H9 (cell line): ENCODE data around the gene PAQR5. TPM values are rescaled to one million over a fixed set of nuclear protein-coding genes. Genes with fewer than 3 reads are reported as not detected.
A peak's percentile ranks its signal among the peaks of the same experiment; 100 is the strongest.

Experiments
- DNase-seq: peaks from one replicate; pipeline ENCODE4 v3.0.0-alpha.2; 2017
- H2AFZ ChIP-seq: one replicate; pipeline ENCODE4 v1.6.1; 2013; ENCODE audit warnings: mild to moderate bottlenecking, low read length, control low read depth, moderate library complexity
- H2AK5ac ChIP-seq: 2 replicates; pipeline ENCODE4 v1.6.1; 2013; ENCODE audit warnings: low read length, control low read depth, mixed read lengths; ENCODE audit not compliant: insufficient read length
- H2BK120ac ChIP-seq: one replicate; pipeline ENCODE4 v1.6.1; 2013; ENCODE audit warnings: low read depth, mild to moderate bottlenecking, low read length, control low read depth, inconsistent platforms; ENCODE audit not compliant: poor library complexity, severe bottlenecking
- H2BK12ac ChIP-seq: 2 replicates; pipeline ENCODE4 v1.6.1; 2013; ENCODE audit warnings: low read length, control low read depth, mixed read lengths, low read depth; ENCODE audit not compliant: insufficient read length
- H2BK15ac ChIP-seq: 2 replicates; pipeline ENCODE4 v1.6.1; 2013; ENCODE audit warnings: low read depth, low read length, control low read depth
- H2BK20ac ChIP-seq: one replicate; pipeline ENCODE4 v1.6.1; 2013; ENCODE audit warnings: low read depth, mild to moderate bottlenecking, low read length, control low read depth, inconsistent platforms; ENCODE audit not compliant: poor library complexity, severe bottlenecking
- H2BK5ac ChIP-seq: 2 replicates; pipeline ENCODE4 v1.6.1; 2013; ENCODE audit warnings: low read length, control low read depth, mixed read lengths; ENCODE audit not compliant: insufficient read length
- H3K14ac ChIP-seq: 2 replicates; pipeline ENCODE4 v1.6.1; 2013; ENCODE audit warnings: low read length, control low read depth; ENCODE audit not compliant: insufficient read depth
- H3K18ac ChIP-seq: 2 replicates; pipeline ENCODE4 v1.6.1; 2013; ENCODE audit warnings: low read depth, mild to moderate bottlenecking, mixed read lengths, low read length, control low read depth; ENCODE audit not compliant: insufficient read length
- H3K23ac ChIP-seq: 2 replicates; pipeline ENCODE4 v1.6.1; 2013; ENCODE audit warnings: low read length, control low read depth, mixed read lengths, low read depth; ENCODE audit not compliant: insufficient read length
- H3K23me2 ChIP-seq: 2 replicates; pipeline ENCODE4 v1.6.1; 2013; ENCODE audit warnings: low read depth, mild to moderate bottlenecking, mixed read lengths, low read length, control low read depth; ENCODE audit not compliant: insufficient read length, poor library complexity, severe bottlenecking
- H3K27ac ChIP-seq: 2 replicates; pipeline ENCODE4 v1.5.1; 2013; ENCODE audit warnings: low read length, control low read depth, mixed read lengths, low read depth; ENCODE audit not compliant: insufficient read length
- H3K27me3 ChIP-seq: 2 replicates; pipeline ENCODE4 v1.6.1; 2013; ENCODE audit warnings: low read length, control low read depth, inconsistent platforms; ENCODE audit not compliant: insufficient read depth
- H3K4ac ChIP-seq: 2 replicates; pipeline ENCODE4 v1.6.1; 2013; ENCODE audit warnings: low read depth, mild to moderate bottlenecking, control low read depth, inconsistent platforms, low read length, moderate library complexity
- H3K4me1 ChIP-seq: 2 replicates; pipeline ENCODE4 v1.6.1; 2013; ENCODE audit warnings: low read length, control low read depth, inconsistent platforms; ENCODE audit not compliant: insufficient read depth
- H3K4me2 ChIP-seq: 2 replicates; pipeline ENCODE4 v1.6.1; 2013; ENCODE audit warnings: low read length, control low read depth, mixed read lengths; ENCODE audit not compliant: insufficient read length, insufficient read depth
- H3K56ac ChIP-seq: 2 replicates; pipeline ENCODE4 v1.6.1; 2013; ENCODE audit warnings: low read depth, mild to moderate bottlenecking, mixed read lengths, low read length, control low read depth; ENCODE audit not compliant: insufficient read length
- H3K79me1 ChIP-seq: 2 replicates; pipeline ENCODE4 v1.6.1; 2013; ENCODE audit warnings: low read depth, mild to moderate bottlenecking, moderate library complexity, low read length, control low read depth, inconsistent platforms; ENCODE audit not compliant: insufficient read depth, poor library complexity, severe bottlenecking
- H3K79me2 ChIP-seq: 2 replicates; pipeline ENCODE4 v1.6.1; 2013; ENCODE audit warnings: low read length, control low read depth, inconsistent platforms; ENCODE audit not compliant: insufficient read depth
- H3K9ac ChIP-seq: 2 replicates; pipeline ENCODE4 v1.6.1; 2013; ENCODE audit warnings: low read length, control low read depth, mixed read lengths; ENCODE audit not compliant: insufficient read length; ENCODE audit errors: extremely low read depth
- H3K9me3 ChIP-seq: one replicate; pipeline ENCODE4 v1.6.1; 2013; ENCODE audit warnings: low read depth, low read length, inconsistent platforms; ENCODE audit not compliant: control insufficient read depth
- H3T11ph ChIP-seq: one replicate; pipeline ENCODE4 v1.6.1; 2013; ENCODE audit warnings: mild to moderate bottlenecking, low read length, control low read depth, inconsistent platforms
- H4K20me1 ChIP-seq: one replicate; pipeline ENCODE4 v1.6.1; 2013; ENCODE audit not compliant: control insufficient read depth, insufficient read length, insufficient read depth
- H4K5ac ChIP-seq: 2 replicates; pipeline ENCODE4 v1.6.1; 2013; ENCODE audit warnings: low read depth, mild to moderate bottlenecking, mixed read lengths, low read length, control low read depth; ENCODE audit not compliant: insufficient read length
- H4K8ac ChIP-seq: replicated peaks from 2 replicates; pipeline ENCODE4 v1.6.1; 2013; ENCODE audit warnings: low read length, control low read depth, mixed read lengths, low read depth; ENCODE audit not compliant: insufficient read length
- H4K91ac ChIP-seq: 2 replicates; pipeline ENCODE4 v1.6.1; 2013; ENCODE audit warnings: low read depth, mild to moderate bottlenecking, moderate library complexity, mixed read lengths, low read length, control low read depth; ENCODE audit not compliant: insufficient read length
- H3K27ac Mint-ChIP-seq, 3 experiments: 2 replicates in 2 of 3; 3 replicates in 1 of 3; pipeline ENCODE4 v1.8.0; 2020 to 2021; ENCODE audit warnings: mixed read lengths in 3 of 3, mild to moderate bottlenecking in 1 of 3, moderate library complexity in 1 of 3
- H3K27me3 Mint-ChIP-seq: 2 replicates; pipeline ENCODE4 v1.8.0; 2021; ENCODE audit warnings: low read depth, mild to moderate bottlenecking, moderate library complexity, mixed read lengths
- H3K36me3 Mint-ChIP-seq, 3 experiments: 2 replicates in 2 of 3; 3 replicates in 1 of 3; pipeline ENCODE4 v1.8.0; 2020 to 2021; ENCODE audit warnings: low read depth in 3 of 3, mixed read lengths in 3 of 3; ENCODE audit not compliant: insufficient read depth in 1 of 3
- H3K4me1 Mint-ChIP-seq, 2 experiments: 2 replicates each; pipeline ENCODE4 v1.8.0; 2020; ENCODE audit warnings: mixed read lengths in 2 of 2
- H3K4me3 Mint-ChIP-seq, 2 experiments: 2 replicates in 1 of 2; 3 replicates in 1 of 2; pipeline ENCODE4 v1.8.0; 2020 to 2021; ENCODE audit warnings: mild to moderate bottlenecking in 2 of 2, mixed read lengths in 2 of 2, moderate library complexity in 1 of 2
- H3K9me3 Mint-ChIP-seq, 2 experiments: 2 replicates in 1 of 2; 3 replicates in 1 of 2; pipeline ENCODE4 v1.8.0; 2020; ENCODE audit warnings: mild to moderate bottlenecking in 2 of 2, mixed read lengths in 2 of 2, moderate library complexity in 1 of 2
- WGBS: extraction: QIAGEN DNeasy Blood & Tissue Kit; methylation state at CpG from one replicate; pipeline ENCODE4 v1.1.7; 2013; ENCODE audit warnings: missing lambda C conversion rate, low lambda C conversion rate, mixed read lengths; ENCODE audit not compliant: insufficient read length; ENCODE audit errors: extremely low coverage; 5-methylcytosine and 5-hydroxymethylcytosine counted together
- total RNA-seq: library from RNA; stranded (reverse); gene quantifications from 2 replicates; pipeline ENCODE4 v1.2.1, GENCODE V29; 2021
- TF ChIP-seq, protein P1 (sequence below): fragments of 200-600 bp; sonication (generic); conservative IDR thresholded peaks from 3 replicates; pipeline ENCODE4 v1.8.0; 2021; ENCODE audit warnings: antibody characterized with exemption, mild to moderate bottlenecking

Gene PAQR5
- total RNA-seq, 1 experiment from 2014 or later, result 1.6 TPM

DNA sequence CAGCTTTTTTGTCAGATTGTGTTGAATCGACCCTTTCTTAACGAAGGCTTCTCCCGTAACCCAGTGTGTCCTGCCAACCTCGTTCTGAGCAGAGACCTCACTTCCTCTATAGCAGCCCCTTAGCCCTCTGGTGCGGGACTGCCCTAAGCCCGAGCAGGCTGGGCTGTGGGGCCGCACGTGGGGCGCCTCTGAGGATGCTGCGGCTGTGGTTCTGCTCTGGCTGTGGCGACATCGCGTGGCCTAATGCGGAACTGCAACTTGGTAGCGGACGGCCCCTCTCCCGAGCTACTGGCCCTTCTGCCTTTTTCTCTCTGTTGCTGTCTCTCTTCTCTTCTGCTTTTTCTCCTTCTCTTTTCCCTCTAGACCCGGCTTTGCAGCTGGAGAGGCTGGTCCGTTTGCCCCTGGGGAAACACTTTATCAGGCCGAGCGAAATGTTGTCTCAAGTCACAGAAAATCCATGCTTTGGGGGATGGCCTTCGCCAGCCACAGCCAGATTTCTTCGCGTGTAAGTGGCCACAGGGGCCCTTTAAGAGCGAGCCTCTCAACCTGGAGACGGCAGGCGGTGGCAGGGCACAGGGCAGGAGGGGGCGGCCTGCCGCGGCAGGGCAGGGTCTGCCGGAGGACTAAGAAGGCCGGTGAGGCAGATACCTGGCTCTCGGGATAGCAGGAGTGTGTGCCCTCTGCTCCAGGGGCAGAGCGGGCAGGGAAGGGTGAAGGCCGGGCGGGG, 96.0 kb downstream of the PAQR5 start:
- Histone ChIP-seq H2BK5ac (no peak overlapping the region), H3K18ac (no peak overlapping the region), H3K14ac (no peak overlapping the region; the same call in 1 of the 2 replicates), H3K9me3 (no peaks in the 10 kb centered on the region), H2AFZ (peak overlapping the region; percentile 63), H2BK12ac (no peak overlapping the region), H3K4me1 (peaks cover 3% of the 10 kb centered on the region; the same call in 1 of the 2 replicates), H2BK20ac (no peak overlapping the region), H3K56ac (no peak overlapping the region), H2BK120ac (no peak overlapping the region), H3T11ph (no peak overlapping the region), H2BK15ac (no peak overlapping the region), H3K4me2 (no peak overlapping the region), H4K91ac (no peak overlapping the region), H3K23ac (no peak overlapping the region), H4K8ac (no peak overlapping the region), H3K4ac (no peak overlapping the region), H4K5ac (no peak overlapping the region), H3K9ac (no peak overlapping the region), H3K27ac (no peak overlapping the region), H3K27me3 (no peaks in the 10 kb centered on the region), H2AK5ac (no peak overlapping the region), H3K79me2 (no peaks in the 10 kb centered on the region), H3K23me2 (no peaks in the 10 kb centered on the region), H3K79me1 (no peaks in the 10 kb centered on the region), H4K20me1 (no peaks in the 10 kb centered on the region)
- peak; percentile 91 for DNase-seq
- no peaks in the 10 kb centered on the region for H3K9me3 Mint-ChIP-seq
- TF ChIP-seq, protein P1, sequence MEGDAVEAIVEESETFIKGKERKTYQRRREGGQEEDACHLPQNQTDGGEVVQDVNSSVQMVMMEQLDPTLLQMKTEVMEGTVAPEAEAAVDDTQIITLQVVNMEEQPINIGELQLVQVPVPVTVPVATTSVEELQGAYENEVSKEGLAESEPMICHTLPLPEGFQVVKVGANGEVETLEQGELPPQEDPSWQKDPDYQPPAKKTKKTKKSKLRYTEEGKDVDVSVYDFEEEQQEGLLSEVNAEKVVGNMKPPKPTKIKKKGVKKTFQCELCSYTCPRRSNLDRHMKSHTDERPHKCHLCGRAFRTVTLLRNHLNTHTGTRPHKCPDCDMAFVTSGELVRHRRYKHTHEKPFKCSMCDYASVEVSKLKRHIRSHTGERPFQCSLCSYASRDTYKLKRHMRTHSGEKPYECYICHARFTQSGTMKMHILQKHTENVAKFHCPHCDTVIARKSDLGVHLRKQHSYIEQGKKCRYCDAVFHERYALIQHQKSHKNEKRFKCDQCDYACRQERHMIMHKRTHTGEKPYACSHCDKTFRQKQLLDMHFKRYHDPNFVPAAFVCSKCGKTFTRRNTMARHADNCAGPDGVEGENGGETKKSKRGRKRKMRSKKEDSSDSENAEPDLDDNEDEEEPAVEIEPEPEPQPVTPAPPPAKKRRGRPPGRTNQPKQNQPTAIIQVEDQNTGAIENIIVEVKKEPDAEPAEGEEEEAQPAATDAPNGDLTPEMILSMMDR, result peak; percentile 98
- H3K27me3 Mint-ChIP-seq, result peaks cover 11% of the 10 kb centered on the region
- no CpG with 5 or more reads among the region's 36 CpGs for WGBS
- peak overlapping the region in 1 of 2 experiments; percentile 41; a peak in 2 of 5 replicates for H3K4me3 Mint-ChIP-seq
- peaks cover 15 to 24% of the 10 kb centered on the region in 2 experiments for H3K4me1 Mint-ChIP-seq
- H3K27ac Mint-ChIP-seq, result peak overlapping the region in 1 of 3 experiments; percentile 82; a peak in 1 of 7 replicates
- H3K36me3 Mint-ChIP-seq, result no peaks in the 10 kb centered on the region
